Stimulated activated CD4-positive, alpha-beta T cell treated with anti-CD3 and anti-CD28 coated beads, Interleukin-15, amount 100 ng/mL, for 24 hours (primary cell): ENCODE measurements around the gene KLRD1.
"Not testable (repeated sequence)": the region's sequence is repeated elsewhere in the genome, so short reads cannot be mapped to it uniquely, and the experiment has no call there.

Experiments
- DNase-seq: peaks from one replicate; pipeline ENCODE4 v3.0.0-alpha.2; 2020

Gene KLRD1, protein sequence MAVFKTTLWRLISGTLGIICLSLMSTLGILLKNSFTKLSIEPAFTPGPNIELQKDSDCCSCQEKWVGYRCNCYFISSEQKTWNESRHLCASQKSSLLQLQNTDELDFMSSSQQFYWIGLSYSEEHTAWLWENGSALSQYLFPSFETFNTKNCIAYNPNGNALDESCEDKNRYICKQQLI

DNA sequence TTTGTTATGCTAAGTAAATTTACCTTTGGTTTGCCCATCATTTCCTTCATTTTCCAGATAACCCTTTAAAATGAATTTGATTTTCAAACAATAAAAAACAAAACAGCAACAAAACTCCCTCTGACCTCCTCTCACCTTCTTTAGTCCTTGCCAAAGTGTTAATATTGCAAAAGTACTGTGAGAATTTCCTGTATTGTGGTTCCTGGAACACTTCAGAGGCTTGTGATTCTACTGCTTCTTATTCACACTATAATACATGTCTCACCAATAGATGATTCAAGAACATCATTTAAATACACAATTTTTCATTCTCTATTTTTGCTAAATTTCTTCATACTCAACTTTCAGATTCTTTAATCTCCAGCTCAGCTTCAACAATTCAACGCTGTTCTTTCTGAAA is at the start of gene KLRD1:
KLRD1 (plus strand) TSS at position 241 of the 400 bp plus-strand sequence. CDS start 208 bp downstream, outside the sequence.
- no peak for DNase-seq

DNA sequence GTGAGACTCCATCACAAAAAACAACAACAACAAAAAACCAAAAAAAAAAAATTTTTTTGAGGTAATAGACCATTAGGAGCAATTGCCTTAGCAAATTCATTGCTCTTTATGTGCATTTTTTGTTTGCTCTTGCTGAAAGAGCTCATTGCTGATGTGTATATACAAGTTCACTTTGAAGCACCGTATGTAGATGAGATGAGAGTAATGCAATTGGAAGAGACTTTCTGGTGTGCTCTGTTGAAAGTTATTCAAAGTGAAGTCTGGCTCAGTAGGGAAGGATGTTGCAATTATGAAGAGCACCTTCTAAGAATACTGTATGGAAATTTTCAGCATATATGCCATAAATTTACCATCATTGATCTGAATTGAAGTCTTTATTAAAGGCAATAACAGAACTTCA is 46.7 kb upstream of the KLRD1 start:
- no peak for DNase-seq

DNA sequence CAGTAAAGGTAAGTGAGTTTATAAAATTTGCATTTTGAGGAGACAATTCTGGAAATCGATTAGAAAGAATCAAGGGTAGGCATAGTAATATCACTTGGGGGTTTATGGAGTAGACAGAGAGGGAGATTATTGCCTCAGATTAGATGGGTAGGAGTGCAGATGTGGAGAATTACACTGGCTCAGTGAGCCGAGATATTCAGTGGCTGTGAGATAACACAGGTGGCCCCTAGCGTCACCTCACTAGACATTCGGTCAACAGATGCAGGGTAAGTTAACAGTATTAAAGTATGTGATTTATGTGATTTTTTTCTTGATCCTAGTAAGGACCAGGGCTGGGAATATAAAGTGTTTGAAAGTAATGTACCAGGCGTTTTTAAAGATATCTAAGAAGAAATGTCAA is 39.6 kb upstream of the KLRD1 start:
- DNase-seq, result no peak

DNA sequence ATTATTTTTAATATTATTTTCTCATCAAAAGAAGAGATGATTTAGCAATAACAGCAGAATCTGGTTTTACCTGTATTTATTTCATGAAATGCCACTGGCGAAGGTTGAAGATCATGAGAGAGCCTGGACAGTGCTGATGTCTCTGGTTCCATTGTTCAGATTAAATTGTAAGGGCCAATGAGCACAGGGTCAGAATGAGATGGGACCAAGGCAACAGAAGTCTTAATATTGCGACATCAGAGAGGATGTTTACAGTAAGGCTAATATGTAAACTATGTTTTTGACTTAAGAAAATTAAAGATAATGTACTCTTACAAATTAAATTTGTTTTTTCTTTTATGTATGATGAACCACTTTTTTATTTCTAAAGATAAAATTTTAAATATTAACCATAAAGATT is 35.2 kb upstream of the KLRD1 start:
- no peak for DNase-seq

DNA sequence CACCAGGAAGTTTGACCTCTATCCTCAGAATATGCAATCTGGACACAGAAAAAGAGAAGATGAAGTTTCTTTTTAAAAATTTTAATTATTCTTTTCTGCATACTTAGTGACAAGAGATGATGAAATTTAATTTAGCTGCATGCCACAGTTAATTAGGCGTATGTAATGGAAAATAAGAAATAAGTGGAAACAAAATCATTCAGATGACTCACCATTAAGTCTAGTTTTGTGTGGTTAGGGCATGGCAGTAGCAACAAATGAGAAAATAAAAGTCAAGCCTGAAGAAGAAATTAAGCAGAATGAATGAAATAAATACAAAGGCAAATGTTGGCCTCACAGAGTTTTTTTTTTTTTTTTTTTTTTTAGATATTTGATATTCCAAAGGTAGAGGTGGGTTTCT is 30.9 kb upstream of the KLRD1 start:
- DNase-seq, result no peak

DNA sequence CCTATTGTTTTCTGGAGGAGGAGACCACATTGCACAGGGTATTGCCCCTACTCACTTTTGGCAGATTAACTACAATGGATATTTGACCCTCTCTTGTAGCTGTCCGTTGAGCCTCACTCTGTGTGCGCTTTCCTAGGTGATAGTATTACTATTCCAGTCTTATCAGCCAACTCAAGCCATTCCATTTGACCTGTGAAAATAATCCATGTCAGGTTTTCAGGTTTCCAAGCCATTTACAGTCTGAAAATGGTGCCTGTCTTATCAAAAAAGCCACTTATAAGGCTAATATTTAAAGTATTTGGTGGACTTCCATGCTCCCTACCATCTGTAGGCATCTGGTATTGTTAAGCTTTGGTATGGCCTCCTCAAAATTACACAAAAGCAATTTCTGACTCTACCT is 29.6 kb upstream of the KLRD1 start:
- no peak for DNase-seq

DNA sequence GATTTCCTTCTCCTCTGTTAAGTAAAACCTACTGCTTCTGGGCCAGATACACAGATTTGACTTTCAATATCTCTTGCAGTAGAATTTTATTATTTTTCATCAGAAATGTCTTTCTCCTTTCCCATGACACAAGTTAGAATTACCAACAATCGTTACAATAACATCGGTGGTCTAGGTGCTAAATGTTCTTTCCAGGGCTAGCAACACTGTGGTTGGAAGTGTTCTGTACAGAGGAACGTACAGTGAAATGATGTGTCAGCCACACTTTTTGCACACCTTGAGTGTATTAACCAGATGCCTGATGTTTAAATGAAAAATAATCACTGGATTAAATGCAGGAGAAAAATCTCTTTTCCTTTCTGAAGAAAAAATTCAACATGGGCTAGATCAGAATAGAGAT is 27.7 kb upstream of the KLRD1 start:
- DNase-seq, result no peak

DNA sequence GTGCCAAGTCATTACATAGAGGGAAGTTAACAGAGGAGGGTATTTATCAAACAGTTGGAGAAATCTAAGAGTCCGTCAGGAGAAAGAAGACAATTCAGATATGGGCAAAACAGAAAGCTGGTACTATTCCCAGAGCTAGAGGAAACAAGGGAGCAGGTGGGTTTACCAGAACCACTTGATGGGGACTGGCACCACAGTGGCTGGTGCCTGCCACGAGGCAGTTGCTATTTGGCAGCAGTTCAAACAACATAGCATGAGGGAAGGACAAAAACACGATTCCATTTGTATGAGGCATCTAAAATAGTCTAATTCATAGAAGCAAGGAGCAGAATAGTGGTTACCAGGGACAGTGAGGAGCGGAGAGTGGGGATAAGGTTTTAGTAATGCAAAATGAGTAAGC is 24.6 kb upstream of the KLRD1 start:
- DNase-seq, result no peak

DNA sequence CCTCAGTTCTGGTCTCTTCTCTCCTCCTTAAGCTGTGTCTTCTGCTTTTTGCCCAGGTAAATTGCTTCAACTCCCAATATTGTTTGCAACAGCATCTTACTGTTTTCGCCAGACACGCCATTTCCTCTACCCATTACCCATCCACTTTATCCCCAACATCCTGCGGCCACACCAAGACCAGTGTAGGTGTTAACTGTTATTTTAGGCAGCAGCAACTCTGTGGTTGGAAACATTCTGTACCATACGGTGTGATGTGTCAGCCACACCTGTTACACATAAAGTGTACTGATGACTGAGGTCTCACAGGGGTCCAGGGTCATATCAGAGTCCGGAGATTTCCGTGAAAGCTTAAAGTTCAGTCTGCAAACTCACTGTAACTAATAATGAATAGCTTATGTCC is 21.8 kb upstream of the KLRD1 start:
- DNase-seq, result peak; percentile 35

DNA sequence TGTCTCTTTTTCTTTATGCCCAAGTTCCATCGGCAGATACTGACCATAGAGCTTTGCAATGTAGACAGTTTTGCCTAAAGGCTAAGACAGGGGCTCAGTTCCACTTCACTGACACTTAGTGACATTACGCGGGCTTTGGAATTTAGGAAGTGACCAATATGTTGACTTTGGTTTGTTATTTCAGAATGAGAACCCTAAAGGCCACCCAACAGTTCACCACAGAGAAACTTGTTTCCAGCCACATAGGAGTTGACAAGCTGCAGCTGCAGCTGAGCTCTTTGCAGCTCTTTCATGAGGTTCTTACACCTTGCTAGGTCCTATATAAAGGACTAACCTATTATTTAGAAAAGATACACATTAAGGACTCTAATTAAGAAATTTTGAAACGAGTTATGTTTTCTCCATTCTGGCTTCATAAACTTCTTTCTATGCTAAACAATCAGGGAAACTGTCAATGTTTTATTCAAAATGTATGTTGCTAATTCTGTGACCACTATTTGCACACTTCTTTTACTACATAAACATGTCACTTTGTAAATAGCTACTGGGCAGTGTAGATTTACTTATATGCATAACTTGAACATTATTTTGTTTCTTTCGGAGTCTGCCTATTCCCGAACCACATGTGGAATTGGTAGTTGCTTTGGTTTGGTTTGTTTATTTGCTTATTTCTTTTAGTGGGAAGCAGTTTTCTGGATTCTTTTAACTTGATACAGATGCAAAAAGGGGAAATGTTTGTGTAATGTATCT is 18.5 kb upstream of the KLRD1 start:
- no peak for DNase-seq

DNA sequence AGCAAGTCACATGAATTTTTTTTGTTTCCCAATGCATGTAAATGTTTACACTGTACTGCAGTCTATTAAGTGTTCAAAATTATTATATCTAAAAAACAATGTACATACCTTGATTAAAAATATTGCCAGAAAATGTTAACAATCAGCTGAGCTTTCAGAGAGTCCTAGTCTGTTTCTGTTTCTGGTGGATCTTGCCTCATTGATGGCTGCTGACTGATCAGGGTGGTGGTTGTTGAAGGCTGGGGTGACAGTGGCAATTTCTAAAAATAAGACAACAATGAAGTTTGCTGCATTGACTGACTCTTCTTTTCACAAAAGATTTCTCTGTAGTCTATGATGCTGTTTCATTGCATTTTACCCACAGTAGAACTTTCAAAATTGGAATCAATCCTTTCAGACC is 16.6 kb upstream of the KLRD1 start:
- DNase-seq, result no peak

DNA sequence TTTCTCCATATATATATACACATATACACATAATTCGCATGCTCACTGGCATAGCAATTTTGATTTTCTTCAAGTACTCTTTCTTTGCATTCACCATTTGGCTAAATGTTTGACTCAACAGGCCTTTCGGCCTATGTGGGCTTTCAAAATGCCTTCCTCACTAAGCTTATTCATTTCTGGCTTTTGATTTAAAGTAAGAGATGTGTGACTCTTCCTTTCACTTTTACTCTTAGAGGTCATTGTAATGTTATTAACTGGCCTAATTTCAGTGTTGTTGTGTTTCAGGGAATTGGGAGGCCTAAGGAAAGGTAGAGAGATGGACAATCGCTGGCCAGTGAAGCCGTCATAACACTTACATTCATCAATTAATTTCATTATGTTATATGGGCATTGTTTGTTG is 14.5 kb upstream of the KLRD1 start:
- peak; percentile 16 for DNase-seq

DNA sequence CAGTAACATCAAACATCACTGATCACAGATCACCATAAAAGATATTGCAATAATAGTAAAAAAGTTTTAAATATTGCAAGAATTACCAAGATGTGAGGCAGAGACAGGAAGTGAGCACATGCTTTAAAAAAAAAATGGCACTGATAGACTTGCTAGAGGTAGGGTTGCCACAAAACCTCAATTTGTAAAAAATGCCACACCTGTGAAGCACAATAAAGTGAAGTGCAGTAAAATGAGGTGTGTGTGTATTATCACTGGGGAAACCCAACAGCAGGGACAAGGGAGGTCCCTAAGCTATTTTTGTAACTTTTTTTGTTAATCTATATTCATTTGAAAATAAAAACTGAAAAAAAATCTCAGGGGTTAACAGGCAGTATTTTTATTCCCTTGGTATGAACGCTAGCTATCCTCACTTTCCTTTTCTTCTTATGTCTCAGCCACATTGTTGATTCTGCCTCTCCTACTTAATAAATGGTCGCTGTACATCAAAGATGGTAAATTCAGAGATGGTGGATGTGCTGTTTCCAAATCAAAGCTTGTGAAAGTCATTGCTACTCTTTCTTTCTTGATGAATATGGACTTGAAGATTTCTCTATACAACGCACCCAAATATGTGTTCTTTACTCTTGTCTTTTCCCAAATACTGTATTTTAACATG is 14.0 kb upstream of the KLRD1 start:
- DNase-seq, result no peak

DNA sequence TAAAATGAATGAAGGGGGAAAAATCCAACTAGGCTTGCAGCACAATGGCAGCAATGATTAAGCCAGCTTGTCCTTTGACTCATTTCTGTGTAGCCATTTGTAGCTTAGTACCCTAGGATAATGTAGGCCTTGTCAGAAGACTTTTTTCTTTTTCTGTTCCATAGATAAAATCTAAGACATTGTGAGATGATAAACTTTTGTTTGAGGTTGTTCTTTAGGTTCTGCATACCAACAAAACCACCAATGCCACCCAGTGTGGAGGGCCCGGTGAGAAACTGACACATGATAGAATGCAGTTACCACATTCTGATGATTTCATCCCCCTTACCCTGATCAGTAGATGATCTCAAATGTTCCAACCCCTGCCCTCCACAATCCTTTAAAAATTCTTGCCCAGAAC is 6.6 kb upstream of the KLRD1 start:
- peak; percentile 52 for DNase-seq

DNA sequence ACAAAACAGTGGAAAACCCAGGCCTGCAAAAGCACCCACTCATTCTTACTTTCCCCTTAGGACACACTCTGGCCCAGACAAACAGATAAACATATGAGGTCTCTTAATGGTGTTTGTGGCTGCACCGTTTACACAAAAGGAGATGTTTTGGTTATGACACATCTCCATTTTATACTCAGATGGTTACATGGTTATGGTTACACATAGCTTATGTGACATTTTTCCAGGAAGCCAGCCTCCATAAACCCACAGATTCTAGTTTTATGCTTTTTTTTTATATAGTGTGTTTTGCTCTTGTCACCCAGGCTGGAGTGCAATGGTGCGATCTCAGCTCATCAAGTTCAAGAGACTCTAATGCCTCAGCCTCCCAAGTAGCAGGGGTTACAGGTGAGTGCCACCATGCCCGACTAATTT is 3.5 kb upstream of the KLRD1 start:
- DNase-seq, result peak; percentile 45

DNA sequence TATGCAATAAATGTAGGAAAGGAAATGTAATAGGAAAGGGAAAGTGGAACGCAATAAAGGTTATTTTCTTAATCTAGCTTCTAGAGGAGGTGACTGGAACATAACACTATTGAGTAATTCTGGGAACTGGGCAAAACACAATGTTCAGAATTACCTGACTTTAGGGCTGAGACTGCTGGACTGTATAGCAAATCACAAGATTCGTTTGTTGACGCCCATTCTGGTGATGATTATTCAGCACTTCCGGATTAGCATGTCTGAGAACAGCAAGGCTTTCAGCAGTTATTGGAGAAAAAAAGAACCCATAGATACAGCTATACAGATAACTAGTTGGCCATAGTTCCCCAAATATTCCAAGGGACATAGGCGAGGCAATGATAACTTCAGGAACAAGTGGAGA is 2.3 kb upstream of the KLRD1 start:
- DNase-seq, result no peak

DNA sequence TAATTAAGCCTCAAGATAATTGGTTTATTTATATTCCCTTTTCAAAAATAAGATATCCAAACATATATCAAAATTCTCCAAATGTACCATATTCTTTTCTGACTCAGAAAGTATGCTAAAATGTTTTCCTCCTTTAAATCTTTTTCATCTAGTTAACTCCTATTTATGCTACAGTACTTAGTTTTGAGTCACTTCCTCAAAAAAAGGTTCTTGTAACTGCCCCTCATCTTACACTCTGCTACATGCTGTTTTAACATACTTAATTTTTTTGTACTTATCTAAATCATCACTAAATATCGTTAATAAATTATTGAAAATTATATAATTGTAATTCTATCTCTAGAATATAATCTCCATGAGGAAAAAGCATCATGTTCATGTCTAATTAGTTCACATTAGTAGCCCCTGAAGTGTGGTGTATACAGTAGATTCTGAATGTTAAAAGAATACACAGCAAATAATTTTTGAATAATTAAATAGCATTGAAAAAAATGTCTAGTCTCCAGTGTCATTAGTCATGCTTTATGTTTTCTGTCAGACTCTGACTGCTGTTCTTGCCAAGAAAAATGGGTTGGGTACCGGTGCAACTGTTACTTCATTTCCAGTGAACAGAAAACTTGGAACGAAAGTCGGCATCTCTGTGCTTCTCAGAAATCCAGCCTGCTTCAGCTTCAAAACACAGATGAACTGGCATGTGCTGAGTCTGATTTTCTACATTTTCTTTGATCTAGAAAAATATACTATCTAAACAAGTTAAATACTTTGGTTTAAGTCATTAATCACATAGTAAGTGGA is 3.5 kb downstream of the KLRD1 start:
- DNase-seq, result no peak

DNA sequence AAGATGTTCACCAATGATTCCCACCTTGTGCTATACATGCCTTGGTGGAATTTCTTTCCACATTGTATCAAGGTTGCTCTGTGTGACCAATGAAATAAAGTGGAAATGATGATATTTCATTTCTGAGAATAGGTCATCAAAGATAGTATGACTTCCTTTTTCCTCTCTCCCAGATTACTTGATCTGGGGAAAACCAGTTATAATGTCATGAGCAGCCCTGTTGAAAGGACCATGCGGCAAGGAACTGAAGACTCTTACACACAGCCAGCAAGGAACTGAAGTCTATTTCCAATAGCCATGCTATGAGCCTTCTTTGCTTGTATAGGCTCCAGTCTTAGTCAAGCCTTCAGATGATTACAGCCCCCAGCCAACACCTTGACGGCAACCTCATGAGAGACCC is 11.7 kb downstream of the KLRD1 start:
- DNase-seq, result no peak

DNA sequence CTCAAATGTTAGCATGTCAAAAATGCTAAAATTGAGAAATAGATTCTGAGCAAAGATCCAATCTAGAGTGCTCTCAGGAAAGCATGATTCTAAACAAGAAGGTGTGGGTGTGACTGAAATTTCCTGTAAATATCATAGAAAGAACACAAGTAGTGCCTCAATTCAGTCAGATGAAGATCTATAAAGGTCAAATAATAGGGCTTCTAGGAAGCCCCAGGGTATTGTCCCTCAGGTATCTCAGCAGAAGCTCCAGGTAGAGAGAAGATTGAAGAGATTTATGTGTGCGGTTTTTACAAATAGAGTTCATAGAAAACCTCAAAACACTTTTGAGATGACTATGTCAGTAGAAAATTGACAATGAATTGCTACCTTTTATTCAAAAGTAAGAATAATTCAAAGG is 13.0 kb downstream of the KLRD1 start:
- DNase-seq, result no peak

DNA sequence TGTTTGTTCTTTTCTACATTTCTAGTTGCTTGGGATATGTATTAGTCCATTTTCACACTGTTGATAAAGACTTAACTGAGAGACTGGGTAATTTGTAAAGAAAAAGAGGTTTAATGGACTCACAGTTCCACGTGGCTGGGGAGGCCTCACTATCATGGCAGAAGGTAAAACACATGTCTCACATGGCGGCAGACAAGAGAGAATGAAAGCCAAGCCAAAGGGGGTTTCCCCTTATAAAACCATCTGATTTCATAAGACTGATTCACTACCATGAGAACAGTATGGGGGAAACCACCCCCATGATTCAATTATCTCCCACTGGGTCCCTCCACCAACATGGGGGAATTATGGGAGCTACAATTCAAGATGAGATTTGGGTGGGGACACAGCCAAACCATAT is 21.0 kb downstream of the KLRD1 start:
- peak; percentile 7 for DNase-seq

DNA sequence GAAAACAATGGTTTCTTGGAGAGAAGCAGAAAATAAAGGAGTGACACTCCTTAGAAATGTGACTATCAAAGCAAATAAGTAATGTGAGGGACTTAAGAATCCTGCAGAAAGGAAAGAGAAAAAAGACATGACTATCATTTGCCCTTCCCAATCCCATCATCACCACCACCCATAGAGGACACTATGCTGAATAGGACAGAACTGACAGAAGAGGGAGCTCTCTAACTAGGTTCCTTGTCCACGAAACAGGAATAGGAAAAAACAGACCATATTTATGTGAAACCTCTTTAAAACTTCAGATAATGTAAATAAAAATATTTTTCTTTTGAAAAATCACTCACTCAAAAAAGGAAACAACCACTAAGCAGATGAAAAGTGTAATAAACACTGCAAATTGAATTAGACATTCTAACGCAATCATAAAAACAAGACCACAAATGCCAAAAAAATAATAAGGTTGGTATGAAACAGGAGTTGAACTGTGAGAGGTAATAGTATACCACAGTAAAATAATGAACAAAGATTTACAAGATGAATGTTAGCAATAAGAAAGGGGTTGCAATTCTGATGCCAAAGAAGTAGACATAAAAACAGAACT is 24.1 kb downstream of the KLRD1 start:
- DNase-seq, result no peak

DNA sequence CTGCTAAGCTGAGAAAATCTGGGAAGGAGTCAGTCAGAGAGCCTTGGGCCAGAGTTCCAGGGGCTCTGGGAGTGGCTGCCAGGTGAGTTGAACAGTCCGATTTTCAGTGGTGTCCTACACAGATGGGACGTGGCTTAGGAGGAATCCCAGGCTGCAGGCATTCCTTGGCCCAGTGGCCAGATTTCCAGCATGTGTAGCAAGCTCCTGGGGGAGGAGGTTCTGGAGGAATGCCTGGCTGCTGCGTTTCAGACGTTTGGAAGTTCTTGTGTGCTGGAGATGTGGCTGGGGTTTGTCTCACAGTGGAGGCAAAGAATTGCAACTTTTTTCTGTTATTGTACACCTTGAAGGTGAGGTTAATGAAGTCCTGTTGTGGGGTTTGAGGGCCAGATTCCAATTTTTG is 28.5 kb downstream of the KLRD1 start:
- not testable (repeated sequence) for DNase-seq

DNA sequence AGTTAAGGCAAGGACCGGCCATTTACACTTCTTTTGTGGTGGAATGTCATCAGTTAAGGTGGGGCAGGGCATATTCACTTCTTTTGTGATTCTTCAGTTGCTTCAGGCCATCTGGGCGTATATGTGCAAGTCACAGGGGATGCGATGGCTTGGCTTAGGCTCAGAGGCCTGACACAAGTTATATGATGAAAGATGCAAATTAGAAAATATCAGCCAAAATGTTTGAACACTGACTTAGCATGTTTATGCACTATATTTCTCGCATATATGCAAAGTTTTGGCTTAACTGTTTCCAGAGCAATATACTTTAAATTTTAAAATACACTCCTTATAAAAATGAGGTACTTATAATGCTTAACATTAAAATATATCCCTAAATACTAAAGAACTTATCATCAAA is 30.8 kb downstream of the KLRD1 start:
- not testable (repeated sequence) for DNase-seq
